SK-N-SH treated with all-trans-retinoic acid at 6 μM for 48 hours (cell line): Measurements from ENCODE around the gene IL36A.

Experiments used
- ATAC-seq: fragments of 200-7000 bp; cut with Tn5 transposase; 3 replicates; pipeline ENCODE4 v1.9.1; 2020; ENCODE audit warnings: mild to moderate bottlenecking, moderate library complexity
- ARNTL ChIP-seq: fragments of 450-650 bp; formaldehyde crosslinking; IDR thresholded peaks from 2 replicates; pipeline ENCODE4 v1.5.0; 2020; ENCODE audit warnings: low read depth, mild to moderate bottlenecking, moderate library complexity, borderline replicate concordance
- BACH2 ChIP-seq: fragments of 250-450 bp; sonication (Bioruptor Pico); IDR thresholded peaks from 2 replicates; pipeline ENCODE4 v1.9.0; 2021; ENCODE audit warnings: mild to moderate bottlenecking, borderline replicate concordance
- CSDC2 ChIP-seq: fragments of 250-450 bp; sonication (Bioruptor Pico); IDR thresholded peaks from 2 replicates; pipeline ENCODE4 v1.5.0; 2020; ENCODE audit warnings: mild to moderate bottlenecking, moderate library complexity
- ESRRG ChIP-seq: fragments of 250-450 bp; sonication (Bioruptor Pico); IDR thresholded peaks from 2 replicates; pipeline ENCODE4 v1.6.1; 2021; ENCODE audit warnings: mild to moderate bottlenecking
- GLIS3 ChIP-seq: fragments of 250-450 bp; sonication (Bioruptor Pico); IDR thresholded peaks from 2 replicates; pipeline ENCODE4 v1.5.0; 2020; ENCODE audit warnings: mild to moderate bottlenecking, moderate library complexity
- ISL1 ChIP-seq: fragments of 250-450 bp; sonication (Bioruptor Pico); IDR thresholded peaks from 2 replicates; pipeline ENCODE4 v2.1.2; 2022; ENCODE audit warnings: mild to moderate bottlenecking, moderate library complexity
- OSR1 ChIP-seq: fragments of 250-450 bp; sonication (Bioruptor Pico); IDR thresholded peaks from 2 replicates; pipeline ENCODE4 v1.8.0; 2022; ENCODE audit warnings: moderate library complexity, mild to moderate bottlenecking, inconsistent platforms
- POU6F1 ChIP-seq: fragments of 250-450 bp; sonication (Bioruptor Pico); IDR thresholded peaks from 2 replicates; pipeline ENCODE4 v1.8.0; 2021; ENCODE audit warnings: low read depth, mild to moderate bottlenecking, moderate library complexity, borderline replicate concordance
- PPARA ChIP-seq: fragments of 250-450 bp; sonication (Bioruptor Pico); IDR thresholded peaks from 2 replicates; pipeline ENCODE4 v1.5.0; 2020; ENCODE audit warnings: mild to moderate bottlenecking, borderline replicate concordance
- RARB ChIP-seq: fragments of 250-450 bp; sonication (Bioruptor Pico); IDR thresholded peaks from 2 replicates; pipeline ENCODE4 v1.8.0; 2021; ENCODE audit warnings: mild to moderate bottlenecking, moderate library complexity
- SNAI2 ChIP-seq: fragments of 250-450 bp; sonication (Bioruptor Pico); IDR thresholded peaks from 2 replicates; pipeline ENCODE4 v1.5.0; 2020; ENCODE audit warnings: mild to moderate bottlenecking, moderate library complexity
- TCF4 ChIP-seq: fragments of 250-450 bp; sonication (Bioruptor Pico); IDR thresholded peaks from 2 replicates; pipeline ENCODE4 v1.8.0; 2021; ENCODE audit warnings: mild to moderate bottlenecking, moderate library complexity, borderline replicate concordance
- TOX ChIP-seq: fragments of 250-450 bp; sonication (Bioruptor Pico); IDR thresholded peaks from 2 replicates; pipeline ENCODE4 v1.8.0; 2021; ENCODE audit warnings: mild to moderate bottlenecking, moderate library complexity, borderline replicate concordance
- TSHZ2 ChIP-seq: fragments of 250-450 bp; sonication (Bioruptor Pico); IDR thresholded peaks from 2 replicates; pipeline ENCODE4 v1.5.0; 2020; ENCODE audit warnings: mild to moderate bottlenecking, moderate library complexity
- ZC3H10 ChIP-seq: fragments of 250-450 bp; sonication (Bioruptor Pico); IDR thresholded peaks from 2 replicates; pipeline ENCODE4 v1.5.1; 2021; ENCODE audit warnings: mild to moderate bottlenecking, moderate library complexity
- ZFP3 ChIP-seq: fragments of 250-450 bp; sonication (Bioruptor Pico); IDR thresholded peaks from 2 replicates; pipeline ENCODE4 v1.5.0; 2020; ENCODE audit warnings: mild to moderate bottlenecking, moderate library complexity
- ZFP30 ChIP-seq: fragments of 450-650 bp; formaldehyde crosslinking; IDR thresholded peaks from 2 replicates; pipeline ENCODE4 v1.5.0; 2022; ENCODE audit warnings: mild to moderate bottlenecking, moderate library complexity
- ZNF565 ChIP-seq: fragments of 450-650 bp; formaldehyde crosslinking; conservative IDR thresholded peaks from 2 replicates; pipeline ENCODE4 v1.5.0; 2020; ENCODE audit warnings: low read depth, mild to moderate bottlenecking, moderate library complexity
- ZNF70 ChIP-seq: fragments of 450-650 bp; formaldehyde crosslinking; IDR thresholded peaks from 2 replicates; pipeline ENCODE4 v1.5.0; 2020; ENCODE audit warnings: mild to moderate bottlenecking, moderate library complexity
- ZNF8 ChIP-seq: fragments of 450-650 bp; formaldehyde crosslinking; IDR thresholded peaks from 2 replicates; pipeline ENCODE4 v1.5.0; 2020; ENCODE audit warnings: mild to moderate bottlenecking, moderate library complexity
- TF ChIP-seq, protein P1 (sequence below): fragments of 250-450 bp; sonication (Bioruptor Pico); IDR thresholded peaks from 2 replicates; pipeline ENCODE4 v1.5.1; 2021; ENCODE audit warnings: mild to moderate bottlenecking, moderate library complexity
- TF ChIP-seq, protein P2 (sequence below): fragments of 250-450 bp; sonication (Bioruptor Pico); IDR thresholded peaks from 2 replicates; pipeline ENCODE4 v1.5.1; 2020; ENCODE audit warnings: low read depth, mild to moderate bottlenecking, moderate library complexity

IL36A gene

DNA sequence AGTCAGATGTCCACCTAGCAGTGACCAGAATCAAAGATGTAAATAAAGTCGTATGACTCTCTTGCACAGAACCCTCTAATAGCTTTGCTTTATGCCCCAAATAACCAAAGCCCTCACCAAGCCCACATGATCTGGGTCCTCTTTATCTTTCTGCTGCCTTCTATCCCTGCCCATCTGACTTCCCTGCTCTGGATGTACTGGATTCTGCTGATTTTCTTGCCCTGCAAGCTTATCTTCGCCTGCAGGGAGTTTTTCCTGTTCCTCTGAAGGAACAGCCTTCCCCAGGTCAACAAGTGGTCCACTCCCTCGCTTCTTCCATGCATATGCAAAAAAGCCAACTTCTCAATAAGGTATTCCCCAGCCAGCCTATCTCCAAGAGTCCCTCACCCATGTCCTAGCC, 28.8 kb downstream of the IL36A start:
- no peak for ATAC-seq
- TF ChIP-seq ZNF8 (no peak), ZC3H10 (CRISPR knock-in tag) (no peak), ZFP30 (CRISPR knock-in tag) (no peak), PPARA (CRISPR knock-in tag) (no peak), TCF4 (CRISPR knock-in tag) (no peak), ZFP3 (CRISPR knock-in tag) (no peak), ZNF70 (CRISPR knock-in tag) (no peak), BACH2 (CRISPR knock-in tag) (no peak), ARNTL (CRISPR knock-in tag) (no peak), GLIS3 (CRISPR knock-in tag) (no peak)
- TF ChIP-seq, protein P1, sequence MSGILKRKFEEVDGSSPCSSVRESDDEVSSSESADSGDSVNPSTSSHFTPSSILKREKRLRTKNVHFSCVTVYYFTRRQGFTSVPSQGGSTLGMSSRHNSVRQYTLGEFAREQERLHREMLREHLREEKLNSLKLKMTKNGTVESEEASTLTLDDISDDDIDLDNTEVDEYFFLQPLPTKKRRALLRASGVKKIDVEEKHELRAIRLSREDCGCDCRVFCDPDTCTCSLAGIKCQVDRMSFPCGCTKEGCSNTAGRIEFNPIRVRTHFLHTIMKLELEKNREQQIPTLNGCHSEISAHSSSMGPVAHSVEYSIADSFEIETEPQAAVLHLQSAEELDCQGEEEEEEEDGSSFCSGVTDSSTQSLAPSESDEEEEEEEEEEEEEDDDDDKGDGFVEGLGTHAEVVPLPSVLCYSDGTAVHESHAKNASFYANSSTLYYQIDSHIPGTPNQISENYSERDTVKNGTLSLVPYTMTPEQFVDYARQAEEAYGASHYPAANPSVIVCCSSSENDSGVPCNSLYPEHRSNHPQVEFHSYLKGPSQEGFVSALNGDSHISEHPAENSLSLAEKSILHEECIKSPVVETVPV (CRISPR knock-in tag) = no peak

DNA sequence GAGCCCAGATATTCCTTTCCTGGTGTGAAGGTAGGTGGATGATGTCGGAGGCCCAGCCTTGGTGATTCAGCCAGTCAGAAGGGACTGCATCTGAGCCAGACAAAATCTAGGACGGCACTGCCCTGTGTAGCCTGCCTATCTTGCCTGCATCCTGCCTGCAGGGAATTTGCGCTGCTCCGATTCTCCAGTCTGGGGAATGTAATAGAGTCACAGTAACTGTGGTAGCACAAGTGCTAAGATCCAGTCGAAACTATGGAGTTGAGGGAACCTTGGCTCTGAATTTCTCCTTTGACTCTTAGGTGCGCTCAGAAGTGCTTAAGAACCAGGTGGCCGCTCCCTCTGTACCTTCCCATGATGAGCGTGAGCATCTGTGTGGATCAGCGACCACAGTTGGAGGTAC, 31.5 kb downstream of the IL36A start:
- no peak for TF ChIP-seq ESRRG (CRISPR knock-in tag)
- TF ChIP-seq ZFP3 (CRISPR knock-in tag) = no peak
- TF ChIP-seq, protein P2, sequence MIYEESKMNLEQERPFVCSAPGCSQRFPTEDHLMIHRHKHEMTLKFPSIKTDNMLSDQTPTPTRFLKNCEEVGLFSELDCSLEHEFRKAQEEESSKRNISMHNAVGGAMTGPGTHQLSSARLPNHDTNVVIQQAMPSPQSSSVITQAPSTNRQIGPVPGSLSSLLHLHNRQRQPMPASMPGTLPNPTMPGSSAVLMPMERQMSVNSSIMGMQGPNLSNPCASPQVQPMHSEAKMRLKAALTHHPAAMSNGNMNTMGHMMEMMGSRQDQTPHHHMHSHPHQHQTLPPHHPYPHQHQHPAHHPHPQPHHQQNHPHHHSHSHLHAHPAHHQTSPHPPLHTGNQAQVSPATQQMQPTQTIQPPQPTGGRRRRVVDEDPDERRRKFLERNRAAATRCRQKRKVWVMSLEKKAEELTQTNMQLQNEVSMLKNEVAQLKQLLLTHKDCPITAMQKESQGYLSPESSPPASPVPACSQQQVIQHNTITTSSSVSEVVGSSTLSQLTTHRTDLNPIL (CRISPR knock-in tag) = no peak
- TF ChIP-seq ZFP30 (CRISPR knock-in tag) = no peak
- no peak for TF ChIP-seq ZNF565 (CRISPR knock-in tag)
- no peak for TF ChIP-seq ARNTL (CRISPR knock-in tag)
- TF ChIP-seq POU6F1 (CRISPR knock-in tag) = no peak
- TF ChIP-seq ZNF70 (CRISPR knock-in tag) = no peak
- no peak for TF ChIP-seq SNAI2 (CRISPR knock-in tag)
- no peak for TF ChIP-seq TSHZ2 (CRISPR knock-in tag)
- TF ChIP-seq RARB (CRISPR knock-in tag) = no peak
- no peak for TF ChIP-seq ZC3H10 (CRISPR knock-in tag)
- TF ChIP-seq BACH2 (CRISPR knock-in tag) = no peak
- no peak for TF ChIP-seq ZNF8
- no peak for ATAC-seq

DNA sequence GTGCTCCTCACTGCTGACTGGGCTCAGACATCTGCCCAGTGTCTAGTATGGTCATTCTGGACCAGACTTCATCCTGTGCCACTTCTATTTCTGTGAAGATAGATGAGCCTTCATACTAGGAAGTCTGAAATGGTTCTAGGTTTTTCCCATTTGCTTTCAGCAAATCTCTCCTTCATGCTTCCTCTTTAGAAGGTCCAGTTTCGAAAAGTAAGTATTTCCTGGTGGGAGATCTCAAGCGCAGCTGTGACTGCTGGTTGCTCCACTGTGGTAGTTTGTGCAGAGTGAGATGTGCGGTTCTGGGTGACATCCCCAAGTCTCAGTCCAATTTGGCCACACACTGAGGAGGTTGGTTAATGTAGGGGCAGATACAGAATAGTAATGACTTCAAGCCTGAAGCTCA, 33.0 kb downstream of the IL36A start:
- no peak for ATAC-seq

More for the DNA sequence above, 33.0 kb downstream of the IL36A start:
- no peak for TF ChIP-seq CSDC2 (CRISPR knock-in tag)
- TF ChIP-seq OSR1 = no peak
- TF ChIP-seq ZNF565 (CRISPR knock-in tag) = no peak
- TF ChIP-seq TSHZ2 (CRISPR knock-in tag) = no peak
- TF ChIP-seq ZNF8 = no peak
- TF ChIP-seq ZC3H10 (CRISPR knock-in tag) = no peak
- no peak for TF ChIP-seq GLIS3 (CRISPR knock-in tag)
- TF ChIP-seq RARB (CRISPR knock-in tag) = no peak
- no peak for TF ChIP-seq TCF4 (CRISPR knock-in tag)
- TF ChIP-seq ISL1 (CRISPR knock-in tag) = no peak
- no peak for TF ChIP-seq ZFP3 (CRISPR knock-in tag)
- TF ChIP-seq, protein P2 (CRISPR knock-in tag) = no peak
- TF ChIP-seq ARNTL (CRISPR knock-in tag) = no peak
- TF ChIP-seq, protein P1 (CRISPR knock-in tag) = no peak
- TF ChIP-seq BACH2 (CRISPR knock-in tag) = no peak
- TF ChIP-seq PPARA (CRISPR knock-in tag) = no peak
- no peak for TF ChIP-seq ESRRG (CRISPR knock-in tag)
- no peak for TF ChIP-seq ZFP30 (CRISPR knock-in tag)
- no peak for TF ChIP-seq SNAI2 (CRISPR knock-in tag)
- TF ChIP-seq TOX (CRISPR knock-in tag) = no peak
- TF ChIP-seq, all 23 proteins: peak for 0
